SU-DHL-6 (cell line): Measurements from ENCODE around the gene PPP1R3E.

Source experiments
- EZH2phosphoT487 ChIP-seq: fragments of 200-600 bp; sonication (generic), shearing (Covaris generic); conservative IDR thresholded peaks from 2 replicates; pipeline ENCODE4 v1.6.1; 2018; ENCODE audit warnings: mild to moderate bottlenecking, antibody characterized with exemption, low read length, moderate library complexity, mixed read lengths
- TF ChIP-seq, protein P1 (sequence below): fragments of 200-600 bp; sonication (generic); IDR thresholded peaks from one replicate; pipeline ENCODE4 v1.5.1; 2017; ENCODE audit warnings: antibody characterized with exemption, mild to moderate bottlenecking, low read length, moderate library complexity; ENCODE audit not compliant: insufficient read depth, poor library complexity, severe bottlenecking

DNA sequence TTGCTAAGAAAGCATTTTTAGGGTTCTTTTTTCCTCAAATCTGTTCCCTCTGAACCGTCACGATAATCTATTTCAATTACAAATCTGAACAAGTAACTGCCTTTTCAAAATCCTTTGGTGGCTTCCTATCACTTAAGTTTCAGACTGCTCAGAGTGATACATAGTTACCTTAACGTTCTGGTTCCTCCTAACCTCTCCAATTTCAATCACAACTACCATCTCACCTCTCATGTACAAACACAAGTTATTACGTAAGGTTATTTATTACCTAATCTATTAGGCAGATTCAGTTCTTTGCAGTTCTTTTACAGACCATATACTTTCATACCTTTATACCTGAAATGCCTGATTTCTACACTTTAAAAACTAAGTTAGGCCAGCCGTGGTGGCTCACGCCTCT lies 52.8 kb downstream of the PPP1R3E start:
- TF ChIP-seq, protein P1, sequence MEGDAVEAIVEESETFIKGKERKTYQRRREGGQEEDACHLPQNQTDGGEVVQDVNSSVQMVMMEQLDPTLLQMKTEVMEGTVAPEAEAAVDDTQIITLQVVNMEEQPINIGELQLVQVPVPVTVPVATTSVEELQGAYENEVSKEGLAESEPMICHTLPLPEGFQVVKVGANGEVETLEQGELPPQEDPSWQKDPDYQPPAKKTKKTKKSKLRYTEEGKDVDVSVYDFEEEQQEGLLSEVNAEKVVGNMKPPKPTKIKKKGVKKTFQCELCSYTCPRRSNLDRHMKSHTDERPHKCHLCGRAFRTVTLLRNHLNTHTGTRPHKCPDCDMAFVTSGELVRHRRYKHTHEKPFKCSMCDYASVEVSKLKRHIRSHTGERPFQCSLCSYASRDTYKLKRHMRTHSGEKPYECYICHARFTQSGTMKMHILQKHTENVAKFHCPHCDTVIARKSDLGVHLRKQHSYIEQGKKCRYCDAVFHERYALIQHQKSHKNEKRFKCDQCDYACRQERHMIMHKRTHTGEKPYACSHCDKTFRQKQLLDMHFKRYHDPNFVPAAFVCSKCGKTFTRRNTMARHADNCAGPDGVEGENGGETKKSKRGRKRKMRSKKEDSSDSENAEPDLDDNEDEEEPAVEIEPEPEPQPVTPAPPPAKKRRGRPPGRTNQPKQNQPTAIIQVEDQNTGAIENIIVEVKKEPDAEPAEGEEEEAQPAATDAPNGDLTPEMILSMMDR, result no peak
- no peak for TF ChIP-seq EZH2phosphoT487
